ENCODE results near the gene C14orf180. TPM values are rescaled to one million over a fixed set of nuclear protein-coding genes. Genes with fewer than 3 reads are reported as not detected.

Gene C14orf180
- polyA plus RNA-seq, 1 donor (not counting 4 experiments of a cell fraction or from before 2014, with no cell fraction given) = not detected

DNA sequence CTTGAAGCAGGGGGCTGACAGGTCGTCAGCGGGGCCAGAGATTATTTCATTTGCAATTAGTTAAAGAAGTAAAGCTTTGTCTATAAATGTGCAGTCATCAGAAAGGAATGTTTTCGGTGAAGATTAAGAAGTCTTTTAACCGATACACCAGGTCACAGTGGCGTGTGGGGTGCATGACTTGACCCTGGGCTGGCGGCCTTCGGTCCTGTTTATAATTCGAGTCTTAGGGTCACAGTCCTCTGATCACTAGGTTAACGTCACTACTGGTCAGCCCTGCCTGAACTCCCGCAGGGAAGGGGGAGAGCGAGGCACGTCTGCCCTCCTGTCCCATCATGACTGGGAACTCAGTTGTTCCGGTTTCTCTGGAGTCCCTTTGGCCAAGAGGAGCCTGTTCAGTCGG is 5.0 kb upstream of the C14orf180 start:
- FAIRE-seq = no peak
- no peak overlapping the region for H3K4me2 ChIP-seq (ENCODE audit: control insufficient read depth, extremely low read depth, insufficient read depth, low read depth, low read length)
- no peaks in the 10 kb centered on the region for H4K20me1 ChIP-seq (ENCODE audit: control insufficient read depth, extremely low read depth, insufficient read depth, low read length)
- DNase-seq (ENCODE audit: low read depth, low spot score) = no peak
- no peaks in the 10 kb centered on the region for H3K9me3 ChIP-seq (ENCODE audit: control insufficient read depth, low read depth, low read length)
- dilution Hi-C loops (cut with MboI; ENCODE audit: extremely low pct_ligation_motif_present, low sequenced_read_pairs) = no loop called here
- no peaks in the 10 kb centered on the region for H3K36me3 ChIP-seq (ENCODE audit: control insufficient read depth in 2 of 2, extremely low read depth in 1 of 2, insufficient read depth in 2 of 2, low read length in 2 of 2)
- TF ChIP-seq, protein P1, sequence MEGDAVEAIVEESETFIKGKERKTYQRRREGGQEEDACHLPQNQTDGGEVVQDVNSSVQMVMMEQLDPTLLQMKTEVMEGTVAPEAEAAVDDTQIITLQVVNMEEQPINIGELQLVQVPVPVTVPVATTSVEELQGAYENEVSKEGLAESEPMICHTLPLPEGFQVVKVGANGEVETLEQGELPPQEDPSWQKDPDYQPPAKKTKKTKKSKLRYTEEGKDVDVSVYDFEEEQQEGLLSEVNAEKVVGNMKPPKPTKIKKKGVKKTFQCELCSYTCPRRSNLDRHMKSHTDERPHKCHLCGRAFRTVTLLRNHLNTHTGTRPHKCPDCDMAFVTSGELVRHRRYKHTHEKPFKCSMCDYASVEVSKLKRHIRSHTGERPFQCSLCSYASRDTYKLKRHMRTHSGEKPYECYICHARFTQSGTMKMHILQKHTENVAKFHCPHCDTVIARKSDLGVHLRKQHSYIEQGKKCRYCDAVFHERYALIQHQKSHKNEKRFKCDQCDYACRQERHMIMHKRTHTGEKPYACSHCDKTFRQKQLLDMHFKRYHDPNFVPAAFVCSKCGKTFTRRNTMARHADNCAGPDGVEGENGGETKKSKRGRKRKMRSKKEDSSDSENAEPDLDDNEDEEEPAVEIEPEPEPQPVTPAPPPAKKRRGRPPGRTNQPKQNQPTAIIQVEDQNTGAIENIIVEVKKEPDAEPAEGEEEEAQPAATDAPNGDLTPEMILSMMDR (optimal IDR thresholded peaks at IDR 0.05 in 1 of 3, IDR thresholded peaks at IDR 0.05 in 1 of 3, conservative IDR thresholded peaks at IDR 0.05 in 1 of 3; ENCODE audit: extremely low read depth in 1 of 3, insufficient read depth in 2 of 3, low read length in 3 of 3) = no peak
- TF ChIP-seq EZH2 (IDR thresholded peaks at IDR 0.05; ENCODE audit: low read length) = no peak
- no peaks in the 10 kb centered on the region for H3K9me1 ChIP-seq (ENCODE audit: control insufficient read depth, extremely low read depth, insufficient read depth, low read length)
- H3K79me2 ChIP-seq (ENCODE audit: control insufficient read depth, insufficient read depth, low read length) = no peaks in the 10 kb centered on the region
- H3K27ac ChIP-seq (ENCODE audit: control insufficient read depth, insufficient read depth, low read length) = no peak overlapping the region
- H3K9ac ChIP-seq (ENCODE audit: control insufficient read depth, extremely low read depth, insufficient read depth, low read length) = no peak overlapping the region
- peaks cover 22% of the 10 kb centered on the region for H3K27me3 ChIP-seq (ENCODE audit: control insufficient read depth, extremely low read depth, insufficient read depth, low read length)
- no peaks in the 10 kb centered on the region for H3K4me1 ChIP-seq (ENCODE audit: control insufficient read depth, extremely low read depth, insufficient read depth, low read length)
- no peak overlapping the region for H2AFZ ChIP-seq (ENCODE audit: control insufficient read depth, low read length)
- H3K4me3 ChIP-seq (ENCODE audit: control insufficient read depth in 2 of 3, extremely low read depth in 1 of 3, insufficient read depth in 2 of 3, low read depth in 1 of 3, low read length in 3 of 3) = no peak overlapping the region

DNA sequence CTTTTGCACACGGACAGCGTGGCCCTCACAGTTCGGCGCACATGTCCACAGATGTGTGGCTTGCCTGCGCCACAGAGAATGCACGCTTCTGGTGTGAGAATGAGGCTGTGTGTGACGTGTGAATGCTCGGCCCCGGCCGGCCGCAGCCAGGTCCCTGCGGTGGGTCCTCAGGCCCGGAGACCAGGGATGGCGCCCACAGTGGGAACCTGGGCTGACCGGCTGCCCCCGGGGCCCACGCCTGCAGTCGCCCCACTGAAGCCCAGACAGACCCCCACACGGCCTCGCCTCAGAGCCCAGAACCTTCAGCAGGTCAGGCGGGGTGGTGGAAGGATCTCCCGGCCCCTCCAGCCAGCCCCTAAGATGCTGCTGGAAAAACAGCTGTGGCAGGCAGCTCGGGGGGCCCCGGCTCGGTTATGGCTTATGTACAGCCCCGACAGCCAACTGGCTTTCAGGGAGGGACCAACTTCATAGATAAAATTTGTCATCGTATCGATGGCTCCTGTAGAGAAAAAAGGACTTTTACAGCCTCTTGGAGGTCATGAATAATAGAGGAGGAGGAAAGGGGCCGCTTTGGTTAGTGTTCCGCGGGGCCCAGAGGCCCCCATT is 4.5 kb upstream of the C14orf180 start:
- no peaks in the 10 kb centered on the region for H3K9me1 ChIP-seq (ENCODE audit: control insufficient read depth, extremely low read depth, insufficient read depth, low read length)
- H2AFZ ChIP-seq (ENCODE audit: control insufficient read depth, low read length) = no peak overlapping the region
- H4K20me1 ChIP-seq (ENCODE audit: control insufficient read depth, extremely low read depth, insufficient read depth, low read length) = no peaks in the 10 kb centered on the region
- no peak for TF ChIP-seq EZH2 (IDR thresholded peaks at IDR 0.05; ENCODE audit: low read length)
- TF ChIP-seq, protein P1 (optimal IDR thresholded peaks at IDR 0.05 in 1 of 3, IDR thresholded peaks at IDR 0.05 in 1 of 3, conservative IDR thresholded peaks at IDR 0.05 in 1 of 3; ENCODE audit: extremely low read depth in 1 of 3, insufficient read depth in 2 of 3, low read length in 3 of 3) = no peak
- no peaks in the 10 kb centered on the region for H3K4me1 ChIP-seq (ENCODE audit: control insufficient read depth, extremely low read depth, insufficient read depth, low read length)
- H3K4me3 ChIP-seq (ENCODE audit: control insufficient read depth in 2 of 3, extremely low read depth in 1 of 3, insufficient read depth in 2 of 3, low read depth in 1 of 3, low read length in 3 of 3) = no peak overlapping the region
- H3K27me3 ChIP-seq (ENCODE audit: control insufficient read depth, extremely low read depth, insufficient read depth, low read length) = peaks cover 22% of the 10 kb centered on the region
- no peak overlapping the region for H3K27ac ChIP-seq (ENCODE audit: control insufficient read depth, insufficient read depth, low read length)
- no peaks in the 10 kb centered on the region for H3K36me3 ChIP-seq (ENCODE audit: control insufficient read depth in 2 of 2, extremely low read depth in 1 of 2, insufficient read depth in 2 of 2, low read length in 2 of 2)
- dilution Hi-C loops (cut with MboI; ENCODE audit: extremely low pct_ligation_motif_present, low sequenced_read_pairs) = no loop called here
- FAIRE-seq = no peak
- H3K79me2 ChIP-seq (ENCODE audit: control insufficient read depth, insufficient read depth, low read length) = no peaks in the 10 kb centered on the region
- H3K9ac ChIP-seq (ENCODE audit: control insufficient read depth, extremely low read depth, insufficient read depth, low read length) = no peak overlapping the region
- no peaks in the 10 kb centered on the region for H3K9me3 ChIP-seq (ENCODE audit: control insufficient read depth, low read depth, low read length)
- no peak overlapping the region for H3K4me2 ChIP-seq (ENCODE audit: control insufficient read depth, extremely low read depth, insufficient read depth, low read depth, low read length)
- DNase-seq (ENCODE audit: low read depth, low spot score) = no peak
